Measurements from ENCODE around the gene AKR1C2.

- TF ChIP-seq CTCF (IDR thresholded peaks at IDR 0.05) = no peak
- TF ChIP-seq POLR2AphosphoS5 (IDR thresholded peaks at IDR 0.05) = peak; percentile 94
- no peak for TF ChIP-seq POLR2A (IDR thresholded peaks at IDR 0.05)
Observed at GRCh38 chr10:4947635-4948596, 55.7 kb downstream of the AKR1C2 start.
